22Rv1 (cell line): ENCODE data around the gene ACSBG1.

ENCODE experiments used
- ZFX ChIP-seq: fragments of 450-650 bp; IDR thresholded peaks from 2 replicates; pipeline ENCODE4 v1.6.1; 2017; ENCODE audit warnings: antibody characterized with exemption, borderline replicate concordance
- TF ChIP-seq, protein P1 (sequence below): fragments of 450-650 bp; IDR thresholded peaks from 2 replicates; pipeline ENCODE4 v1.5.1; 2017; ENCODE audit warnings: mild to moderate bottlenecking

DNA sequence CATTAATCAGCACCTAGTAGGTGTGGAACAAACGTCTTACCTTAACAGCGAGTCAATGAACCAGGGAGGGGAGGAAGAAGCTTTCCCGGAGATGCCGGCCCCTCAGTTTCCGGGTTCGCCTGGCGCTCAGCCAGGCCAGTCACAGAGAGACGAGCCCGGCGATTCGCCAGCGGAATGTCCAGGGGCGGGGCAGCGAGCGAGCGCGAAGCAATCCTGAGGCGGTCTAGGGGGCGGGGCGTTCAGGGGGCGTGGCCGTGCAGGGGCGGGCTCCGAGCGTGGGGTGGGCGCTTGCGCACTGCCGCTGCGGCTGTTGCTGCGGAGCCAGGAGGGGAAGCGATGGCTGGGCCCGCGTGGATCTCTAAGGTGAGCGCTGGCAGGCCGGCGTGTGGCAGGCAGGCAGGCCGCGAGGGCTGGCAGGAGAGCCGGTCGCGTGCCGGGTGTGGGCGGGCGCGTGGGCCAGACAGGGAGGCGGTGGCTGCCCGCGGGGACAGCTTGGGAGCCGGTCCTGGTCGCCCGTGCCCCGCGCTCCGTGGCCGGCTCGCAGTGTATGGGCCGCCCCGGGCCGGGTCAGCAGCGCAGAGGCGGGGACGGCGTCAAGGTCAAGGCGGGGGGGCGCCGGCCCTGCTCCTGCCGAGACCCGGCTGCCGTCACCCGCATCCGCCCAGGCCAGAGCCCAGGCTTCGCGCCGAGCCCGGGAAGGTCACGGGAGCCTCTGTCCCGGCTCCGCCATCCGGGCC, 85.1 kb downstream of the ACSBG1 start, which contains the start of gene IDH3A:
- TF ChIP-seq, protein P1, sequence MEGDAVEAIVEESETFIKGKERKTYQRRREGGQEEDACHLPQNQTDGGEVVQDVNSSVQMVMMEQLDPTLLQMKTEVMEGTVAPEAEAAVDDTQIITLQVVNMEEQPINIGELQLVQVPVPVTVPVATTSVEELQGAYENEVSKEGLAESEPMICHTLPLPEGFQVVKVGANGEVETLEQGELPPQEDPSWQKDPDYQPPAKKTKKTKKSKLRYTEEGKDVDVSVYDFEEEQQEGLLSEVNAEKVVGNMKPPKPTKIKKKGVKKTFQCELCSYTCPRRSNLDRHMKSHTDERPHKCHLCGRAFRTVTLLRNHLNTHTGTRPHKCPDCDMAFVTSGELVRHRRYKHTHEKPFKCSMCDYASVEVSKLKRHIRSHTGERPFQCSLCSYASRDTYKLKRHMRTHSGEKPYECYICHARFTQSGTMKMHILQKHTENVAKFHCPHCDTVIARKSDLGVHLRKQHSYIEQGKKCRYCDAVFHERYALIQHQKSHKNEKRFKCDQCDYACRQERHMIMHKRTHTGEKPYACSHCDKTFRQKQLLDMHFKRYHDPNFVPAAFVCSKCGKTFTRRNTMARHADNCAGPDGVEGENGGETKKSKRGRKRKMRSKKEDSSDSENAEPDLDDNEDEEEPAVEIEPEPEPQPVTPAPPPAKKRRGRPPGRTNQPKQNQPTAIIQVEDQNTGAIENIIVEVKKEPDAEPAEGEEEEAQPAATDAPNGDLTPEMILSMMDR: no peak
- TF ChIP-seq ZFX: no peak
